Measurements from ENCODE around the gene C14orf180. TPM values are rescaled to one million over a fixed set of nuclear protein-coding genes. Genes with fewer than 3 reads are reported as not detected.

C14orf180 gene
- total and polyA plus RNA-seq, 2 of the 8 experiments (the other 6 are each of a cell fraction or from before 2014, with no cell fraction given): not detected

DNA sequence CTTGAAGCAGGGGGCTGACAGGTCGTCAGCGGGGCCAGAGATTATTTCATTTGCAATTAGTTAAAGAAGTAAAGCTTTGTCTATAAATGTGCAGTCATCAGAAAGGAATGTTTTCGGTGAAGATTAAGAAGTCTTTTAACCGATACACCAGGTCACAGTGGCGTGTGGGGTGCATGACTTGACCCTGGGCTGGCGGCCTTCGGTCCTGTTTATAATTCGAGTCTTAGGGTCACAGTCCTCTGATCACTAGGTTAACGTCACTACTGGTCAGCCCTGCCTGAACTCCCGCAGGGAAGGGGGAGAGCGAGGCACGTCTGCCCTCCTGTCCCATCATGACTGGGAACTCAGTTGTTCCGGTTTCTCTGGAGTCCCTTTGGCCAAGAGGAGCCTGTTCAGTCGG lies 5.0 kb upstream of the C14orf180 start:
- Histone ChIP-seq H3K27ac (ENCODE audit: low read depth, low read length) (no peak overlapping the region), H3K27me3 (replicated peaks in 1 of 4; ENCODE audit: control insufficient read depth in 3 of 4, extremely low read depth in 1 of 4, insufficient read depth in 3 of 4, low read length in 3 of 4) (no peaks in the 10 kb centered on the region), H3K79me1 (ENCODE audit: low read depth, low read length) (no peaks in the 10 kb centered on the region), H4K5ac (ENCODE audit: insufficient read length, low read depth, low read length) (no peak overlapping the region), H2AFZ (ENCODE audit: low read length) (no peak overlapping the region), H4K91ac (replicated peaks; ENCODE audit: insufficient read length, low read length) (no peak overlapping the region), H3K4me3 (ENCODE audit: extremely low read depth in 1 of 4, insufficient read depth in 2 of 4, low read depth in 3 of 4, low read length in 4 of 4) (no peak overlapping the region), H2BK5ac (ENCODE audit: low read depth, low read length) (no peak overlapping the region), H2BK120ac (replicated peaks; ENCODE audit: low read depth, low read length) (no peak overlapping the region), H4K20me1 (replicated peaks in 1 of 2; ENCODE audit: control insufficient read depth in 1 of 2, insufficient read depth in 2 of 2, low read length in 2 of 2) (no peaks in the 10 kb centered on the region), H2AK5ac (ENCODE audit: low read depth, low read length) (no peak overlapping the region), H3K4me2 (ENCODE audit: insufficient read depth in 1 of 2, low read depth in 2 of 2, low read length in 2 of 2) (no peak overlapping the region), H4K8ac (ENCODE audit: extremely low read depth, insufficient read depth, low read length) (no peak overlapping the region), H3K9ac (replicated peaks in 1 of 4; ENCODE audit: extremely low read depth in 1 of 4, low read depth in 3 of 4, low read length in 3 of 4) (no peak overlapping the region), H3K18ac (ENCODE audit: extremely low read depth, low read length) (no peak overlapping the region; the same call in 1 of the 2 replicates), H3K56ac (replicated peaks; ENCODE audit: insufficient read length, low read depth, low read length) (no peak overlapping the region), H2BK15ac (ENCODE audit: low read length) (no peak overlapping the region), H3K9me3 (ENCODE audit: insufficient read depth in 2 of 2, low read depth in 1 of 2, low read length in 1 of 2) (no peaks in the 10 kb centered on the region), H3K23me2 (ENCODE audit: low read depth, low read length) (no peaks in the 10 kb centered on the region), H3K4ac (replicated peaks; ENCODE audit: insufficient read length, low read depth, low read length) (no peak overlapping the region), H2BK12ac (ENCODE audit: low read depth, low read length) (no peak overlapping the region), H3K36me3 (ENCODE audit: control insufficient read depth in 2 of 4, insufficient read depth in 4 of 4, low read length in 3 of 4) (no peaks in the 10 kb centered on the region), H3K14ac (ENCODE audit: insufficient read length) (no peak overlapping the region), H3K79me2 (ENCODE audit: control insufficient read depth in 1 of 2, insufficient read depth in 2 of 2, low read length in 2 of 2) (no peaks in the 10 kb centered on the region), H2BK20ac (ENCODE audit: low read length) (no peak overlapping the region), H3K4me1 (replicated peaks in 1 of 4; ENCODE audit: control insufficient read depth in 3 of 4, insufficient read depth in 4 of 4, low read length in 3 of 4) (no peaks in the 10 kb centered on the region; a peak in 1 of 7 replicates), H3K23ac (ENCODE audit: insufficient read length) (no peak overlapping the region)
- DNase-seq (ENCODE audit: low read depth in 1 of 2, low spot score in 2 of 2): no peak
- TF ChIP-seq YY1 (IDR thresholded peaks at IDR 0.05; ENCODE audit: low read depth, low read length) (no peak), MAFK (IDR thresholded peaks at IDR 0.05; ENCODE audit: low read depth, low read length) (no peak), FOSL1 (IDR thresholded peaks at IDR 0.05; ENCODE audit: insufficient read depth, low read depth, low read length) (no peak), JUND (IDR thresholded peaks at IDR 0.05; ENCODE audit: low read length) (no peak), EP300 (IDR thresholded peaks at IDR 0.05; ENCODE audit: borderline replicate concordance in 1 of 2, low read depth in 2 of 2, low read length in 2 of 2) (no peak), KDM5A (IDR thresholded peaks at IDR 0.05; ENCODE audit: low read length) (no peak)
- TF ChIP-seq, protein P1, sequence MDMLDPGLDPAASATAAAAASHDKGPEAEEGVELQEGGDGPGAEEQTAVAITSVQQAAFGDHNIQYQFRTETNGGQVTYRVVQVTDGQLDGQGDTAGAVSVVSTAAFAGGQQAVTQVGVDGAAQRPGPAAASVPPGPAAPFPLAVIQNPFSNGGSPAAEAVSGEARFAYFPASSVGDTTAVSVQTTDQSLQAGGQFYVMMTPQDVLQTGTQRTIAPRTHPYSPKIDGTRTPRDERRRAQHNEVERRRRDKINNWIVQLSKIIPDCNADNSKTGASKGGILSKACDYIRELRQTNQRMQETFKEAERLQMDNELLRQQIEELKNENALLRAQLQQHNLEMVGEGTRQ (IDR thresholded peaks at IDR 0.05; ENCODE audit: low read length): no peak
- TF ChIP-seq, protein P2, sequence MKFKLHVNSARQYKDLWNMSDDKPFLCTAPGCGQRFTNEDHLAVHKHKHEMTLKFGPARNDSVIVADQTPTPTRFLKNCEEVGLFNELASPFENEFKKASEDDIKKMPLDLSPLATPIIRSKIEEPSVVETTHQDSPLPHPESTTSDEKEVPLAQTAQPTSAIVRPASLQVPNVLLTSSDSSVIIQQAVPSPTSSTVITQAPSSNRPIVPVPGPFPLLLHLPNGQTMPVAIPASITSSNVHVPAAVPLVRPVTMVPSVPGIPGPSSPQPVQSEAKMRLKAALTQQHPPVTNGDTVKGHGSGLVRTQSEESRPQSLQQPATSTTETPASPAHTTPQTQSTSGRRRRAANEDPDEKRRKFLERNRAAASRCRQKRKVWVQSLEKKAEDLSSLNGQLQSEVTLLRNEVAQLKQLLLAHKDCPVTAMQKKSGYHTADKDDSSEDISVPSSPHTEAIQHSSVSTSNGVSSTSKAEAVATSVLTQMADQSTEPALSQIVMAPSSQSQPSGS (IDR thresholded peaks at IDR 0.05; ENCODE audit: low read length): no peak
- no peak for FAIRE-seq
- ChIA-PET CTCF (ENCODE audit: partially characterized antibody) (interaction anchor here (0.8 to 1.5 kb wide), 6 partner anchors 10 to 235 kb away, joined by 3 to 18 read pairs (median 3); no protein-coding TSS in a partner anchor), POLR2A (ENCODE audit: partially characterized antibody) (no interaction called here)
- WGBS, 2 experiments (ENCODE audit: extremely low coverage in 1 of 2, insufficient coverage in 1 of 2, insufficient read length in 1 of 2, insufficient replicate concordance in 2 of 2, low coverage in 1 of 2, low lambda C conversion rate in 2 of 2, missing lambda C conversion rate in 1 of 2): 89% methylated on average over 14 of the region's 14 CpGs; no CpG with 5 or more reads in 1 of the 2 experiments
